NCI-H1092 (cell line): Measurements from ENCODE around the gene POU2F1.

Experiments
- DNase-seq: peaks from one replicate; lab custom pipeline; 2025; lab: John Stamatoyannopoulos, UW

Gene POU2F1

DNA sequence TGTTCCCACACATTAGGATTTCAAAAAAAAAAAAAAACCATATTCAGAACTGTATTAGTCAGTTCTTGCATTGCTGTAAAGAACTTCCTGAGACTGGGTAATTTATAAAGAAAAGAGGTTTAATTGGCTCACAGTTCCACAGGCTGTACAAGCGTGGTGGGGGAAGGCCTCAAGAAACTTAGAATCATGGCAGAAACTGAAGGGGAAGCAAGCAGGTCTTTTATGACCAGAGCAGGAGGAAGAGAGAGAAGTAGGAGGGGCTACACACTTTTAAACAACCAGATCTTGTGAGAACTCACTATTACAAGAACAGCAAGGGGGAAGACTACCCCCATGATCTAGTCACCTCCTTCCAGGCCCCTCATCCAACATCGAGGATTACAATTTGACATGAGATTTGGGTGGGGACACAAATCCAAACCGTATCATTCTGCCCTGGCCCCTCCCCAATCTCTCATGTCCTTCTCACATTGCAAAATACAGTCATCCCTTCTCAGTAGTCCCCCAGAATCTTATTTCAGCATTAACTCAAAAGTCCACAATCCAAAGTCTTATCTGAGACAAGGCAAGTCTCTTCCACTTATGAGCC is 51.8 kb downstream of the POU2F1 start:
- no peak for DNase-seq

GRCh38 chr1:167273027-167273800 is 52.5 kb downstream of the POU2F1 start:
- no peak for DNase-seq

GRCh38 chr1:167274061-167274460 is 53.4 kb downstream of the POU2F1 start:
- no peak for DNase-seq

- DNase-seq, result no peak
These were observed 56.3 kb downstream of the POU2F1 start for GRCh38 chr1:167276969-167277368.

DNA sequence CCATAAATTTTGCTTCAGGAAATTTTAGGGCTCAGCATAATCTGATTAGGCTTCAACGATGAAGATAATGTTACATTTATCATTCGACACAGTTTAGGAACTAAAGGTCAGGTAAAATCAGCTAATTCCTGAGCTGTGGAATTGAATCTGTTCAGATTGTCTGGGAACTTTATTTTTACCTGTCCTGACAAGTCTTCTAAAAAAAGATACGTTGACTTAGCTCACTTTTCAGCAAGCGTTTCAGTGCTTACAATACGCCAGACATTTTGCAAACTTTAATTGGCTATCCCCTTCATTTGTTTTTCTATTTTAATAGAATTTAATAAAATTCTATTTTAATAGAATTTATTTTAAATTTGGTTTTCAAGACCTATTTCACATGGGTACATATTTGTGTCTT is 57.8 kb downstream of the POU2F1 start:
- DNase-seq, result no peak

DNA sequence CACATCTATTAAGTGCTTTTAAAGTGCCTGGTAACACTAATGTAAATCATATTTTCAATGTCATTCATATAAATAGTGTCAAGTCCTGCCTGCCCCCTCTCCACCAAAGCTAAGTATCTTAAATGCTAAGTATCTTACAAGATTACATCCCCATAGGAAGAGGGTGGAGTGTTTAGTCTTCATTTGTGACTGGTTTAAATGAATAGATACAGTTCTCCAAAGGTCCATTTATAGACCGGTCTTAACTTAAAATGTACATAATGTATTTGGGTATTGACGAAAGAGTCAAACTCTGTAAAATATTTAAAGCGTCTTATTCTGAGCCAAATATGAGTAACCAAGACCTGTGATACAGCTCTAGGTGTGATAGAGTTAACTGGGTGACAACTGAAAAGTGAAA is 60.2 kb downstream of the POU2F1 start:
- DNase-seq, result no peak

DNA sequence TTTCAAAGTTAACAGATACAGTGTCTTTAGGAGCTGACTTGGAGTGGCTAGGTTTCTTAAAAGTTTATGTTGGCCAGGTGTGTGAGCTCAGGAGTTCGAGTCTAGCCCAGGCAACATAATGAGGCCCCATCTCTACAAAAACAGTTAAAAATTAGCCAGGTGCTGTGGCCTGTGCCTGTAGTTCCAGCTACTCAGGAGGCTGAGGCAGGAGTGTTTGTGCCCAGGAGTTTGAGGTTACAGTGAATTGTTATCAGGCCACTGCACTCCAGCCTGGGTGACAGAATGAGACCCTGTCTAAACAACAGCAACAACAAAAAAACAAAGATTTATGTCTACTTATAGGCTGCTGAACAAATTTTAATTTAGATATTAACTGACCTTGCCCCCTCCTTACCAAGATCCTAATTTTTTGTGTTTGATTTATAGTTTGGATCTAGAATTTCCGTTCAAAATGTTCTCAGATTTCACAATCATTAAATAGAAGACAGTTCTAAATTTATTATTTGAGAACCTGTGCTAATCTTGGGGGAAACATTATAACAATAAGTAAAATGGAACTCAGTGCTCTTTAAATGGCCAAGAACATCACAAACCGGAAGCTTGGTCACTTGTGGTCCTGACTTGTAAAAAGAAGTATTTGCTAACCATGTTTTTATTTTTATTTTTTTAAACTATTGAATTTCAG is 67.8 kb downstream of the POU2F1 start:
- no peak for DNase-seq

DNA sequence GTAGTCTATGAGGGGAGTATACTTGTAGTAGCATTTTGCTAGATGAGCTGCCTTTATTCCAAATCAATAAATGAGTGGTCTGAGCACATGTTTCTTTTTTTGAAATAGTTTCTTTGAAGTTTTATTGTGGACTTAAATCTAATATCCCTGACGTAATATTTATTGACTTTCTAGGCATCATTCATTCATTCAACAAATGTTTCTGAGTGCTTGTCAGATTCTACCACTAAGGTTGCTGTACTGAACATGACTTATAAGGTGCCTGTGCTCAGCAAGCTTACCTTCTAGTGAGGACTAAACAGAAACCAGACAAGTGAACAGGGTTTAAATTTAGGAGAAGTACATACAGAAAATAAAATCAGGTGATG is 68.4 kb downstream of the POU2F1 start:
- DNase-seq, result no peak

DNA sequence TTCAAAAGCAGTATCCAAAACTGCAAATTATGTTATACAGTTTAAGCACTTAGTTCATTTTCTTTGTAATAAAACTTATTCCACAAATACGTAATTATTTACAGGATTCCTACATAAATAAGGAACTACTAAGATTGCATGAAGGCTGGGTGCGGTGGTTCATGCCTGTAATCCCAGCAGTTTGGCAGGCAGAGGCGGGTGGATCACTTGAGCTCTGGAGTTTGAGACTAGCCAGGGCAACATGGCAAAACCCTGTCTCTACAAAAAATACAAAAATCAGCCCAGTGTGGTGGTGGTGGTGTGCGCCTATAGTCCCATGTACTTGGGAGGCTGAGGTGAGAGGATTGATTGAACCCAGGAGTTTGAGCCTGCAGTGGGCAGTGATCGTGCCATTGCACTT is 69.3 kb downstream of the POU2F1 start:
- no peak for DNase-seq

GRCh38 chr1:167291539-167292185 is 71.0 kb downstream of the POU2F1 start:
- DNase-seq, result no peak

- no peak for DNase-seq
These were observed 71.5 kb downstream of the POU2F1 start for GRCh38 chr1:167292216-167292615.

DNA sequence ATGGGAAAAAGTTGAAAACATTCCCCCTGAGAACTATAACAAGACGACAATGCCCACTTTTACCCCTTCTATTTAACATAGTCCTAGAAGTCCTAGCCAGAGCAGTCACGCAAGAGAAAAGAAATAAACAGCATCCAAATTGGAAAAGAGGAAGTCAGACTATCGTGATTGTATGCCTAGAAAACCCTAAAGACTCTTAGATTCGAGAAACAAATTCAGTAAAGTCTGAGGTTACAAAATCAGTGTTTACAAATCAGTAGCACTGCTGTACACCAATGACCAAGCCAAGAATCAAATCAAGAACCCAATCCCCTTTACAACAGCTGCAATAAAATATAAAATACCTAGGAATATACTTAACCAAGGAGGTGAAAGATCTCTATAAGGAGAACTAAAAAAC is 72.4 kb downstream of the POU2F1 start:
- no peak for DNase-seq

GRCh38 chr1:167294528-167294927 is 73.8 kb downstream of the POU2F1 start:
- no peak for DNase-seq

GRCh38 chr1:167297222-167298214 is 76.8 kb downstream of the POU2F1 start:
- no peak for DNase-seq

- DNase-seq, result no peak
These were observed 77.6 kb downstream of the POU2F1 start for GRCh38 chr1:167298325-167298724.

DNA sequence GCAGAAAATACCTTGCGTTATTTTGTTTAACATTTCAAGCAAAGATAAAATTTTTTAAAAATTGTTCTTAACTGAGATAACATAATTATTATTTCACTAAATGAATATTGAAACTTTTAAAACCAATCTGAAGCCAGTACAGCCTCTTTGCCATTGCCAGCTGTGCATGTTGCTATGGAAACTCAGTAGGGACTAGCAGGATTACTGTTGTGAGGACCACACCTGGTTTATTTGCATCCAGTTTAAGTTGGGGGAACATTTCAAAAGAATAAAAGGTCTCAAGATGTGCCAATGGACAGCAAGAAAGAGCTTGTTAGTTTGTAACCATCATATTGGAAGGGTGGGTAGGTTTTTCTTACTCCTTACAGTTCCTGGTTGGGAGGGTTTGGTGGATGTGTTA is 80.7 kb downstream of the POU2F1 start:
- no peak for DNase-seq

GRCh38 chr1:167304165-167304564 is 83.5 kb downstream of the POU2F1 start:
- no peak for DNase-seq

GRCh38 chr1:167305059-167305705 is 84.5 kb downstream of the POU2F1 start:
- DNase-seq, result no peak

DNA sequence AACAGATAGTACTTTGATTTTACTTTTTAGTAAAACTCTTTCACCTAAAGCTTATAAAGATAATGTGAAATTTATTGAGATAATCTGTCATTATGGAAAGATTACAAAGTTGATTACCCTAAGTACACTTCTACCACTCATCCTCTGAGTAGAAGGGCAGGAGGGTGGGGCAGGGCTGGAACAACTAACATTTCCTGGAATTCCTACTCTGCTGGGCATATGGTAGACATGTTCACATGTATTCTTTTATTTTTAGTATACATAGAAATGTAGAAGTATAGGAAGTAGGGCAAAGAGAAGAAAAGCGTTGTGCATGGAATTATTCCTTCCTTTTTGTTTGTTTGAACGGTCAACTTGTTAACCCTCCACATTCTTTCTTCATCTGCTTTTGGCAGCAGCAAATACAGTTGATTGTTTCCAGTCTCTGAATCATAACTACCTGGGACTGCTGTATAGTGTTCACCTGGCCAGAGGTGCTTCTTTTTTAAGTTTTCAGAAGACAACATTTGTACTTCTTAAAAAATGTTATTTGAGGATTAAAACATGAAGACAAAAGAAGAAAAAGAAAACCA is 85.1 kb downstream of the POU2F1 start:
- no peak for DNase-seq

- DNase-seq, result no peak
These were observed 90.0 kb downstream of the POU2F1 start for GRCh38 chr1:167310732-167311131.

- DNase-seq, result no peak
These were observed 92.2 kb downstream of the POU2F1 start for GRCh38 chr1:167312871-167313270.
